K562 (cell line): ENCODE results near the gene KRTAP10-6. TPM values are rescaled to one million over a fixed set of nuclear protein-coding genes. Genes with fewer than 3 reads are reported as not detected.

Experiments used
- ATAC-seq: fragments of 200-7000 bp; cut with Tn5 transposase; 3 replicates; pipeline ENCODE4 v1.9.1; 2020; ENCODE audit warnings: moderate library complexity
- BruUV-seq: library from RNA; stranded (reverse); fragments of 400-500 nt; replicated peaks from 2 replicates; lab custom pipeline; 2021; lab: Mats Ljungman, UMichigan
- CTCF ChIA-PET: fragments of 300-600 bp; formaldehyde crosslinking; extraction: SDS; loops from one replicate; lab custom pipeline; 2021; ENCODE audit warnings: low intra/inter-chr PET ratio; lab: Yijun Ruan, JAX
- POLR2A ChIA-PET: fragments of 300-600, 350-650 bp; sonication (Branson Sonifier 250); formaldehyde crosslinking; extraction: SDS; loops from one replicate; lab custom pipeline; 2021; ENCODE audit warnings: antibody characterized with exemption, inconsistent platforms; lab: Yijun Ruan, JAX
- DNase-seq, 4 experiments: peaks; one replicate each; pipeline versions ENCODE4 v3.0.0 to v3.0.0-alpha.2; 2011 to 2018; ENCODE audit warnings: low spot score in 3 of 4, mixed read lengths in 3 of 4; ENCODE audit errors: extremely low read depth in 1 of 4
- FAIRE-seq: peaks from 2 replicates; lab custom pipeline; 2011; peaks lifted over from hg19 to GRCh38; lab: Jason Lieb, UNC
- H2AFZ ChIP-seq: 2 replicates; pipeline ENCODE4 v1.6.0; 2011; ENCODE audit warnings: low read depth, low read length, control low read depth, inconsistent platforms
- H3K27ac ChIP-seq: fragments of 200-600 bp; 3 replicates; pipeline ENCODE4 v1.8.0; 2011; ENCODE audit warnings: low read depth, mild to moderate bottlenecking, control low read depth, inconsistent platforms, low read length, moderate library complexity, mixed read lengths; ENCODE audit errors: extremely low read depth
- H3K27me3 ChIP-seq, 2 experiments: fragments of 300-600 bp in 1 of 2; 2 replicates in 1 of 2; 3 replicates in 1 of 2; pipeline versions ENCODE4 v1.6.0 to v1.8.0; 2011; ENCODE audit warnings: inconsistent platforms in 2 of 2, low read length in 2 of 2, mild to moderate bottlenecking in 1 of 2, mixed read lengths in 1 of 2, moderate library complexity in 1 of 2; ENCODE audit not compliant: control insufficient read depth in 2 of 2, insufficient read depth in 2 of 2
- H3K36me3 ChIP-seq: fragments of 300-600 bp; 3 replicates; pipeline ENCODE4 v1.8.0; 2011; ENCODE audit warnings: mild to moderate bottlenecking, low read length, inconsistent platforms; ENCODE audit not compliant: control insufficient read depth, insufficient read depth
- H3K4me1 ChIP-seq, 2 experiments: fragments of 200-600 bp in 1 of 2; replicated peaks in 1 of 2; 2 replicates in 1 of 2; 3 replicates in 1 of 2; pipeline versions ENCODE4 v1.5.1 to v1.8.0; 2011; ENCODE audit warnings: inconsistent platforms in 2 of 2, low read length in 2 of 2, mild to moderate bottlenecking in 1 of 2, mixed read lengths in 1 of 2, moderate library complexity in 1 of 2; ENCODE audit not compliant: control insufficient read depth in 2 of 2, insufficient read depth in 2 of 2
- H3K4me2 ChIP-seq: 2 replicates; pipeline ENCODE4 v1.6.1; 2011; ENCODE audit warnings: low read length, control low read depth, inconsistent platforms, mixed read lengths; ENCODE audit not compliant: insufficient read depth
- H3K4me3 ChIP-seq: fragments of 200-600 bp; sonication (generic), shearing (Covaris generic); 2 replicates; pipeline ENCODE4 v1.5.1; 2016; ENCODE audit warnings: control low read depth, inconsistent platforms
- H3K79me2 ChIP-seq: fragments of 200-600 bp; 3 replicates; pipeline ENCODE4 v1.8.0; 2011; ENCODE audit warnings: low read length, inconsistent platforms; ENCODE audit not compliant: control insufficient read depth, insufficient read depth
- H3K9ac ChIP-seq, 2 experiments: 2 replicates each; pipeline versions ENCODE4 v1.6.0 to v1.6.1; 2011; ENCODE audit warnings: low read depth in 2 of 2, low read length in 2 of 2, control low read depth in 1 of 2, inconsistent platforms in 1 of 2, mild to moderate bottlenecking in 1 of 2, mixed read lengths in 1 of 2; ENCODE audit not compliant: insufficient read depth in 1 of 2
- H3K9me1 ChIP-seq: one replicate; pipeline ENCODE4 v1.6.0; 2011; ENCODE audit warnings: inconsistent platforms, mild to moderate bottlenecking, low read length, moderate library complexity; ENCODE audit not compliant: control insufficient read depth, insufficient read depth
- H3K9me3 ChIP-seq: replicated peaks from 2 replicates; pipeline ENCODE4 v1.5.1; 2011; ENCODE audit warnings: low read depth, low read length, inconsistent platforms; ENCODE audit not compliant: control insufficient read depth, insufficient read depth
- H4K20me1 ChIP-seq: replicated peaks from 2 replicates; pipeline ENCODE4 v1.6.1; 2011; ENCODE audit warnings: low read length, inconsistent platforms, mixed read lengths; ENCODE audit not compliant: control insufficient read depth, insufficient read depth
- FOXK2 ChIP-seq, 2 experiments: fragments of 450-650 bp; IDR thresholded peaks in 1 of 2; conservative IDR thresholded peaks in 1 of 2; 2 replicates each; pipeline ENCODE4 v1.6.1; 2016; ENCODE audit warnings: low read depth in 2 of 2, mild to moderate bottlenecking in 1 of 2
- REST ChIP-seq, 2 experiments: fragments of 450-650 bp; formaldehyde crosslinking in 1 of 2; IDR thresholded peaks; 2 replicates each; pipeline versions ENCODE4 v1.4.0 to v1.6.1; 2014 to 2020; ENCODE audit warnings: mild to moderate bottlenecking in 2 of 2, borderline replicate concordance in 1 of 2, low read depth in 1 of 2
- TAF1 ChIP-seq: IDR thresholded peaks from 2 replicates; pipeline ENCODE4 v1.6.1; 2011; ENCODE audit warnings: mild to moderate bottlenecking, low read length, moderate library complexity; ENCODE audit not compliant: insufficient read depth, control insufficient read depth, severe bottlenecking; ENCODE audit errors: extremely low read depth
- ZBTB8A ChIP-seq: fragments of 450-650 bp; IDR thresholded peaks from 2 replicates; pipeline ENCODE4 v1.6.1; 2018; ENCODE audit warnings: mild to moderate bottlenecking, moderate library complexity; ENCODE audit not compliant: partially characterized antibody
- WGBS: fragments of 100-300 bp; shearing (Covaris generic); methylation state at CpG from one replicate; pipeline ENCODE4 v1.1.6; 2016; ENCODE audit warnings: low coverage, mixed read lengths; ENCODE audit not compliant: insufficient coverage; ENCODE audit errors: missing lambda C conversion rate; 5-methylcytosine and 5-hydroxymethylcytosine counted together
- in situ Hi-C: fragments of 300-500 bp; cut with MboI; formaldehyde crosslinking; loops from 4 replicates; pipeline ENCODE4 v1.15.0; 2018; ENCODE audit warnings: inconsistent platforms, mixed read lengths
- intact Hi-C: fragments of 100-400 bp; cut with micrococcal nuclease; formaldehyde crosslinking; loops from 2 replicates; pipeline ENCODE4 v1.14.2; 2022
- polyA plus RNA-seq, 8 experiments: library from polyadenylated mRNA; depleted of rRNA in 4 of 8; stranded (reverse) in 5 of 8; unstranded in 3 of 8; fragments of >200 nt; fragmentation: Nextera tagmentation in 2 of 8; fragmentation: Illumina TruSeq in 1 of 8; extraction: Ambion mirVana in 2 of 8; extraction: Trizol in 1 of 8; gene quantifications; 2 replicates each; pipeline versions ENCODE4 v1.2.1 to v1.2.3, GENCODE V29; 2011 to 2014; ENCODE audit warnings: inconsistent platforms in 1 of 8, missing spikeins in 1 of 8
- total RNA-seq, 7 experiments: library from RNA; depleted of rRNA in 6 of 7; stranded (reverse); fragments of >200 nt in 6 of 7; fragmentation: Illumina TruSeq in 2 of 7; extraction: Trizol in 2 of 7; gene quantifications; 2 replicates each; pipeline versions ENCODE4 v1.2.1 to v1.2.3, GENCODE V29; 2011 to 2021; ENCODE audit warnings: low replicate concordance in 1 of 7
- TF ChIP-seq, protein P1 (sequence below): fragments of 450-650 bp; IDR thresholded peaks from 2 replicates; pipeline ENCODE4 v1.6.1; 2016; ENCODE audit warnings: low read depth

Gene KRTAP10-6
- total and polyA plus RNA-seq, 9 of the 15 experiments (the other 6 are each of a cell fraction or from before 2014, with no cell fraction given): not detected

DNA sequence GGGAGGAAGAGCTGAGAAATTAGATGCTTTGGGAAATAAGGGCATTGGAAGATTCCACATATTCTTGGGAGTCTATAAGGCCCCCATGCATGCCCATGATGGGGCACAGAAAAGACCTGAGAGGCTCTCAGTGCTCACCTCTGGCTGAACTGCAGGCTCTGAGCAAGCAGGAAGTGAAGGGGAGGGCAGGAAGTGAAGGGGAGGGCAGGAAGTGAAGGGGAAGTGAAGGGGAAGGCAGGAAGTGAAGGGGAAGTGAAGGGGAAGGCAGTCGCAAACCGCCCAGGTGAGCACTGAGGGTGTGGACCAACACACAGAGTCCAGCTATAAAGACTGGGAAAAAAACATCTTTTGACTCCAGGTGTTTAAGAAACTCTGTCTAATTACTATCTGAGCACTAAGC is 38.1 kb upstream of the KRTAP10-6 start:
- ChIA-PET CTCF (no interaction called here), POLR2A (interaction anchor here (0.7 kb wide), 1 partner anchor 113 kb away, joined by 3 read pairs; no protein-coding TSS in a partner anchor)
- H4K20me1 ChIP-seq: no peaks in the 10 kb centered on the region
- H3K4me3 ChIP-seq: no peak overlapping the region
- no peaks in the 10 kb centered on the region for H3K4me1 ChIP-seq
- WGBS: 21% methylated on average over 2 of the region's 2 CpGs
- H3K9ac ChIP-seq: no peak overlapping the region
- no peak for FAIRE-seq
- intact Hi-C loops (no loop called here), in situ Hi-C loops (no loop called here)
- H3K9me1 ChIP-seq: no peaks in the 10 kb centered on the region
- no peak overlapping the region for H2AFZ ChIP-seq
- no peak overlapping the region for H3K27ac ChIP-seq
- BruUV-seq: no TSS peak
- DNase-seq: no peak
- no peak for ATAC-seq
- no peaks in the 10 kb centered on the region for H3K79me2 ChIP-seq
- no peak overlapping the region for H3K4me2 ChIP-seq
- H3K27me3 ChIP-seq: peaks cover 0 to 6% of the 10 kb centered on the region in 2 experiments; a peak in 1 of 5 replicates
- no peaks in the 10 kb centered on the region for H3K36me3 ChIP-seq
- H3K9me3 ChIP-seq: peaks cover 5% of the 10 kb centered on the region; the same call in 1 of the 2 replicates
- no peak for TF ChIP-seq TAF1
- no peak for TF ChIP-seq FOXK2 (conservative IDR thresholded peaks at IDR 0.05 in 1 of 2, IDR thresholded peaks at IDR 0.05 in 1 of 2; ENCODE audit: low read depth in 2 of 2)
- TF ChIP-seq, protein P1, sequence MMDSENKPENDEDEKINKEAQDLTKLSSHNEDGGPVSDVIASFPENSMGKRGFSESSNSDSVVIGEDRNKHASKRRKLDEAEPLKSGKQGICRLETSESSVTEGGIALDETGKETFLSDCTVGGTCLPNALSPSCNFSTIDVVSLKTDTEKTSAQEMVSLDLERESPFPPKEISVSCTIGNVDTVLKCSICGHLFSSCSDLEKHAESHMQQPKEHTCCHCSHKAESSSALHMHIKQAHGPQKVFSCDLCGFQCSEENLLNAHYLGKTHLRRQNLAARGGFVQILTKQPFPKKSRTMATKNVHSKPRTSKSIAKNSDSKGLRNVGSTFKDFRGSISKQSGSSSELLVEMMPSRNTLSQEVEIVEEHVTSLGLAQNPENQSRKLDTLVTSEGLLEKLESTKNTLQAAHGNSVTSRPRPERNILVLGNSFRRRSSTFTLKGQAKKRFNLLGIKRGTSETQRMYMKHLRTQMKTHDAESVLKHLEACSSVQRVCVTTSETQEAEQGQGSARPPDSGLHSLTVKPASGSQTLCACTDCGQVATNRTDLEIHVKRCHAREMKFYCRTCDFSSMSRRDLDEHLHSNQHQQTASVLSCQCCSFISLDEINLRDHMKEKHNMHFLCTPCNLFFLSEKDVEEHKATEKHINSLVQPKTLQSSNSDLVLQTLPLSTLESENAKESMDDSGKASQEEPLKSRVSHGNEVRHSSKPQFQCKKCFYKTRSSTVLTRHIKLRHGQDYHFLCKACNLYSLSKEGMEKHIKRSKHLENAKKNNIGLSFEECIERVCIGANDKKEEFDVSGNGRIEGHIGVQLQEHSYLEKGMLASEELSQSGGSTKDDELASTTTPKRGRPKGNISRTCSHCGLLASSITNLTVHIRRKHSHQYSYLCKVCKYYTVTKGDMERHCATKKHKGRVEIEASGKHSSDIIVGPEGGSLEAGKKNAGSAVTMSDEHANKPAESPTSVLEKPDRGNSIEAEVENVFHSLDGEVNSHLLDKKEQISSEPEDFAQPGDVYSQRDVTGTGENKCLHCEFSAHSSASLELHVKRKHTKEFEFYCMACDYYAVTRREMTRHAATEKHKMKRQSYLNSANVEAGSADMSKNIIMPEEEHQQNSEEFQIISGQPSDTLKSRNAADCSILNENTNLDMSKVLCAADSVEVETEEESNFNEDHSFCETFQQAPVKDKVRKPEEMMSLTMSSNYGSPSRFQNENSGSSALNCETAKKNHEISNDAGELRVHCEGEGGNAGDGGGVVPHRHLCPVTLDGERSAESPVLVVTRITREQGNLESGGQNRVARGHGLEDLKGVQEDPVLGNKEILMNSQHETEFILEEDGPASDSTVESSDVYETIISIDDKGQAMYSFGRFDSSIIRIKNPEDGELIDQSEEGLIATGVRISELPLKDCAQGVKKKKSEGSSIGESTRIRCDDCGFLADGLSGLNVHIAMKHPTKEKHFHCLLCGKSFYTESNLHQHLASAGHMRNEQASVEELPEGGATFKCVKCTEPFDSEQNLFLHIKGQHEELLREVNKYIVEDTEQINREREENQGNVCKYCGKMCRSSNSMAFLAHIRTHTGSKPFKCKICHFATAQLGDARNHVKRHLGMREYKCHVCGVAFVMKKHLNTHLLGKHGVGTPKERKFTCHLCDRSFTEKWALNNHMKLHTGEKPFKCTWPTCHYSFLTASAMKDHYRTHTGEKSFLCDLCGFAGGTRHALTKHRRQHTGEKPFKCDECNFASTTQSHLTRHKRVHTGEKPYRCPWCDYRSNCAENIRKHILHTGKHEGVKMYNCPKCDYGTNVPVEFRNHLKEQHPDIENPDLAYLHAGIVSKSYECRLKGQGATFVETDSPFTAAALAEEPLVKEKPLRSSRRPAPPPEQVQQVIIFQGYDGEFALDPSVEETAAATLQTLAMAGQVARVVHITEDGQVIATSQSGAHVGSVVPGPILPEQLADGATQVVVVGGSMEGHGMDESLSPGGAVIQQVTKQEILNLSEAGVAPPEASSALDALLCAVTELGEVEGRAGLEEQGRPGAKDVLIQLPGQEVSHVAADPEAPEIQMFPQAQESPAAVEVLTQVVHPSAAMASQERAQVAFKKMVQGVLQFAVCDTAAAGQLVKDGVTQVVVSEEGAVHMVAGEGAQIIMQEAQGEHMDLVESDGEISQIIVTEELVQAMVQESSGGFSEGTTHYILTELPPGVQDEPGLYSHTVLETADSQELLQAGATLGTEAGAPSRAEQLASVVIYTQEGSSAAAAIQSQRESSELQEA: no peak
- no peak for TF ChIP-seq ZBTB8A
- no peak for TF ChIP-seq REST (IDR thresholded peaks at IDR 0.05; ENCODE audit: borderline replicate concordance)
- TF ChIP-seq REST (CRISPR knock-in tag; IDR thresholded peaks at IDR 0.05; ENCODE audit: low read depth): no peak
